GM21360 (cell line): ENCODE measurements around the gene MTHFD1L.
"Not testable (repeated sequence)": the region's sequence is repeated elsewhere in the genome, so short reads cannot be mapped to it uniquely, and the experiment has no call there.

Experiments used
- ATAC-seq: cut with Tn5 transposase; IDR thresholded peaks from one replicate; pipeline ENCODE4 v1.9.1; 2021; ENCODE audit warnings: mild to moderate bottlenecking, moderate library complexity; ENCODE audit not compliant: unreplicated experiment

The MTHFD1L gene

GRCh38 chr6:151060766-151061531 is 195.4 kb downstream of the MTHFD1L start:
- ATAC-seq, result no peak

- ATAC-seq, result no peak
These were observed 197.8 kb downstream of the MTHFD1L start for GRCh38 chr6:151063352-151063751.

- ATAC-seq, result no peak
These were observed 198.5 kb downstream of the MTHFD1L start for GRCh38 chr6:151063842-151064647.

DNA sequence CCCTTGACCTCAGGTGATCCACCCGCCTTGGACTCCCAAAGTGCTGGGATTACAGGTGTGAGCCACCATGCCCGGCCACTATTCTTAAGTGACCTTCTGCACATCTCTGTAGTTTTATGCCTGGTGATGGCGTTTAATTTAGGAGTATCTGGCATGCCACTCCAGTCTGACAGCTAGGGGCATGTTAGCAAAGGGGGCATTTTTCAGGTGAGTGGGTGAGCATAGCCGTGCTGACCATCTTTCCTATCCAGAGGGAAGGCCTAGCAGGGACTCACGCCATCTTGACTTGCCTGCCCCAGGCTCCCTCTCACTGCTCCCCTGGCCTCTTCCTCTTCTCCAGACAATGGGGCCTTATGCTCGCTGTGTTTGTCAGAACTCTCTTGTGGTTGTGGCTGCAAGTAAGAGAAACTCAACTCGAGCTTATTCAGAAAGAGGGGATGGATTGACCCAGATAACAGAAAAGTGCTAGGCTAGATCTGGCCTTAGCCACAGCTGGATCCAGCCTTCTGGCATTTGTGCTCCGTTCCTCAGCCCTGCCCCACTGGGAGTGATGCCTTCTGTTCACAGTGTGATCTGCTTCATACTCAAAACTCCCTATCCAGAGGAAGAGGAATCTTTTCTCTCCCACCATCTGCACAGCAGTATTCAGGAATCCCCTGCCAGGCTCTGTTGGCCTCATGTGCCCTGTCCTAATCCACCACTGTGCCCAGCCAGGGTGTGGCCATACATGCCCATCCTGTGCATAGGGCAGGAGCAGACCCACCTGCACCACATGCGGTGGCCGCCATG is 199.7 kb downstream of the MTHFD1L start:
- no peak for ATAC-seq

DNA sequence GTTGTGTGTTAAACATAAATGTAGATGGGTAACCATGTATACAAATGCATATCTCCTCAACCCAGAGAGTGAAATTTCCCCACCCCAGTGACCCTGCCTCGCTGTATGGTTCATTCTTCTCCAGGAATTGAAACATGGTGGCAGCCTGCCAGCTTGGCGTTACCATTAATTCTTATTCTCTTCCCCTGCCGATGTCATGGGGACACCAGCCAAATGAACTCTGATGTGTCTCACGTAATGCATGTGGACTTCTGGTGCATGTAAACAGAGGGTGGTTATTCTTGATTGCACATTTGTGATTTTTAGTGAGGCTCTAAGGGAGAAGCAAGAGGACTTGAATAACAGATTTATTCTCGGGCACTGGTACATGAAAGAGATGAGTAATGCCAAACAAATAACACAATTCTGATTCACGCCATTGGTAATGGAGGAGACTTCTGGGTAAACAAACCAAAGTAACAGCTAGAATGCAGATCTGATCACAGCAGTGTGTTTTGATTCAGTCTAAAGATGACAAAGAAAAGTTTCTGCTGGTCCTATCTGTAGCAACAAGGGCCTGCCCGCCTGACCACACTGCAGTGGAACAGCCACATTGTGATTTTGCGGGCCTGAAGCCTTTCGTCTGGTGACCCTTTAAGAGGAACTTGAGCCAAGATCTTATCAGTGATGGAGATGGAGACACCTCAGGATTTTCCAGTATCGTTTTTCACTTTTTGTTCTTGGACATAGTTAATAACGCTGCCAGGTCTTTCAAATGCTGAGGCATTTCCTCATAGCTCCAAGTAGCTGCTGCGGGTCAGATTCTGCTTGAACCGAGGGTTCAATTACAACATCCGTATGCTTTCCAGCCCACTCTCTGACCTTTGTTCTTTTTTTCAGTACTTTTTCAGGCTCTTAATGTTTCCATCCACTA is 202.4 kb downstream of the MTHFD1L start:
- ATAC-seq, result no peak

- ATAC-seq, result no peak
These were observed 203.3 kb downstream of the MTHFD1L start for GRCh38 chr6:151068761-151069312.

DNA sequence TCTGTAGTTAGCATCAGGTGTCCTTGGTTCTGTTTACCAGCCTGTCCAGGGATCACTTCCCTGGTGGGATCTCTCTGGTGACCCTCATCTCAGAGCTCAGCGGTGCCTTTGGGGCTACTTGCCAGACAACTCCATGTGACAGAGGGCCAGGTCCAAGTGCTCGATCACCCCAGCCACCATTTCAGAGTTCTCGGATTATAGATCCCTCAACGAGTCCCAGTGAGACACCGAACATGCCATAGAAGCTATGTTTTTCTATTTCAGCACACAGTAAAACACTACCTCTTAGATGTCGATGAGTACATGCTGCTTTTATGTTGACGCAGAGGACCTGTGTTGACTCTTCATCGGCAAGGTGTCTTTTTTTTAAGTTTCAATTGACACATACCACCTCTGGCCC is 204.1 kb downstream of the MTHFD1L start:
- no peak for ATAC-seq

- no peak for ATAC-seq
These were observed 205.1 kb downstream of the MTHFD1L start for GRCh38 chr6:151070631-151071051.

- no peak for ATAC-seq
These were observed 205.8 kb downstream of the MTHFD1L start for GRCh38 chr6:151071295-151071694.

DNA sequence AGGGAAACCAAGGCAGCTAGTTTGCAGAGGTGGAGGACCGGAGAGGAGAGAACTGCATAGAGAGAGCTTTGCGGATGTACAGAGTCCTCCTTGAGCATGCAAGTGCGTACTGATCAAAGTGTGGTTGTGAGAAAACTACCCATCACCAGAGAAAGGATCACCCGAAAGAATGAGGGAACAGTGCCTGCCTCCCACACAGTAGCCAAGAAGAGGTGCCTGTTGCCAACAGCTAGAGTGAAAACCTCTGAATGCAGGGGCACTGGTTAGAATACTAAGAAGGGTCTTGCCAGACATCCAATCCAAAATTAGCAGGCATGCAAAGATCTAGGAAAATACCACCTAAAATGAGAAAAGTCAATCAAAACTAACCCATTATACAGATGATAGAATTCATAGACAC is 207.6 kb downstream of the MTHFD1L start:
- ATAC-seq, result no peak

DNA sequence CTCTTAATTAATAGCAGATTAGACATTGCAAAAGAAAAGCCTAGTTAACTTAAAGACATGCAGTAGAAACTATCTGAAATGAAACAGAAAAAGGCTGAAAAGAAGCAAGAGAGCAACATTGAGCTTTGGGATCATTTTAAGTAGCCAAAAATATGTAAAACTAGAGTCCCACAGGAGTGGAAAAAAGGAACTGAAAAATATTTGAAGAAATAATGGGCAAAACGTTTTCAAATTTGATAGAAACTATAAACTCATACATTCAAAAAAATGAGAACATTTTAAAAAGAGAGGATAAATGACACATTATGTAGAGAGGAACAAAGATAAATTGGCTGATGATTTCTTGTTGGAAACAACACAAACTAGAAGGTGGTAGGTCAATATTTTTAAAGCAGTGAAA is 208.2 kb downstream of the MTHFD1L start:
- no peak for ATAC-seq

- ATAC-seq, result no peak
These were observed 209.5 kb downstream of the MTHFD1L start for GRCh38 chr6:151075005-151075404.

- ATAC-seq, result no peak
These were observed 210.0 kb downstream of the MTHFD1L start for GRCh38 chr6:151075527-151075926.

GRCh38 chr6:151075930-151076555 is 210.5 kb downstream of the MTHFD1L start:
- ATAC-seq, result no peak

DNA sequence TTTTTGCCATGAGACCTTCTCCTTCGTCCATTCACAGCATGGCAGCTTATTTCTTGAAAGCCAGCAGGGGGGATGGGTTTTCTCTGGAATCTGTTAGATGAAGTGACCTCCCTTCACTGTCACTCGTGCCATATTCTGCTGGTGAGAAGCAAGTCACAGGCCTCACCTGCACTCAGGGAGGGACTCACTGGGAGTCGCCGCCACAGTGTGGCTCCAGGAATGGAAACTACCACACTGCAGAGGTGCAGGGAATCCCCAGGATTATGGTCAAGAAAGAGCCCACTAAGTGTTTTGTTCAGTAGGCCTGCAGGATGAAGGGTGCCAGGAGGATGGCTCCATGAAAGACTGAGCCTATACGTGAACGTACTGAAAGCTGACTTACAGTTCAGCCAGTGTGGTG is 213.2 kb downstream of the MTHFD1L start:
- ATAC-seq, result no peak

GRCh38 chr6:151081656-151082055 is 216.2 kb downstream of the MTHFD1L start:
- no peak for ATAC-seq

DNA sequence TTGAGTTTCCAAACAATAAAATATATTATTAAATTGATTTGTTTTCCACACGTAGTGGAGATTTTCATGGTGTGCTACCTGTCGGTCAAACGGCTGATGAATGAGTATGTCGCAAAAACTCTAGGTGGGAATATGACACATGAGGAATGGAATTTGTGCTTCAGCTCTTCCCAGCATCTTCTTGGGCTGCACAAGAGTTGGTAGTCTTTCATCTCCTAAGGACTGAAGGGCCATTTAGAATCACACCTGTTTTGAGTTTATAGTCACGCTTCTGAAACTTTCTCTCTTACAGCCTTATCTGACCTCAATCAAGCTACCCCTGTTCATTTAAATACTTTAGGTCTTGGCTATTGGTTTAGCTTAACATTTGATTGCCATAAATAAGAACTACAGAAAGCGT is 216.6 kb downstream of the MTHFD1L start:
- no peak for ATAC-seq

- ATAC-seq, result no peak
These were observed 218.8 kb downstream of the MTHFD1L start for GRCh38 chr6:151084275-151084674.

DNA sequence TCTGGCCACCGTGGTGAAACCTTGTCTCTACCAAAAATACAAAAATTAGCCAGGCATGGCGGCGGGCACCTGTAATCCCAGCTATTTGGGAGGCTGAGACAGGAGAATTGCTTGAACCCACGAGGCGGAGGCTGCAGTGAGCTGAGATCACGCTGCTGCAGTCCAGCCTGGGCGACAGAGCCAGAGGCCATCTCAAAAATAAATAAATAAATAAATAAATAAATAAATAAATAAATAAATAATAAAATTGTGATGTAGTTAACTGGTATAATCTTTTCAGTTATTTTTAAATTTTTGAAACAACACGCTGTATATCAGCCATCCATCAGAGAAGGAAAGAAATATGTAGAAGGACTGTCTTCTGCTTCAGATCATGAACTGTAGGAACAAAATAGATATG is 221.6 kb downstream of the MTHFD1L start:
- not testable (repeated sequence) for ATAC-seq
